SKM-1 treated with dmso at 0.1 percent for 144 hours (cell line): Measurements from ENCODE around the gene SH3BP2.

ENCODE experiments used
- DNase-seq: peaks from one replicate; lab custom pipeline; 2025; ENCODE audit not compliant: unreplicated experiment; lab: John Stamatoyannopoulos, UW

SH3BP2 gene

GRCh38 chr4:2792711-2793585, at the start of gene SH3BP2:
TSS of gene SH3BP2 (plus strand) at chr4:2793085. CDS start at chr4:2820618, 27,533 bp downstream.
- DNase-seq = peak; percentile 77

GRCh38 chr4:2743518-2744445, 49.1 kb upstream of the SH3BP2 start:
- no peak for DNase-seq

GRCh38 chr4:2744576-2745270, 48.2 kb upstream of the SH3BP2 start:
- DNase-seq = no peak

GRCh38 chr4:2745516-2745915, 47.4 kb upstream of the SH3BP2 start:
- DNase-seq = no peak

GRCh38 chr4:2745981-2746806, 46.7 kb upstream of the SH3BP2 start:
- DNase-seq = no peak

GRCh38 chr4:2746891-2747695, 45.8 kb upstream of the SH3BP2 start:
- DNase-seq = no peak

GRCh38 chr4:2750719-2751605, 41.9 kb upstream of the SH3BP2 start:
- no peak for DNase-seq

GRCh38 chr4:2753436-2753835, 39.4 kb upstream of the SH3BP2 start:
- DNase-seq = no peak

GRCh38 chr4:2754848-2755819, 37.8 kb upstream of the SH3BP2 start:
- DNase-seq = no peak

GRCh38 chr4:2755821-2756690, 36.8 kb upstream of the SH3BP2 start, which contains the start of gene TNIP2:
TSS of gene TNIP2 (minus strand) at chr4:2756336. CDS start at chr4:2756289, 47 bp downstream.
- DNase-seq = peak; percentile 79

GRCh38 chr4:2756691-2757350, 36.1 kb upstream of the SH3BP2 start:
- DNase-seq = no peak

- DNase-seq = no peak
These were observed 35.5 kb upstream of the SH3BP2 start for GRCh38 chr4:2757426-2757825.

GRCh38 chr4:2761035-2761923, 31.6 kb upstream of the SH3BP2 start:
- no peak for DNase-seq

- no peak for DNase-seq
These were observed 30.8 kb upstream of the SH3BP2 start for GRCh38 chr4:2762048-2762447.
